ENCODE measurements around the gene MCM5.

DNA sequence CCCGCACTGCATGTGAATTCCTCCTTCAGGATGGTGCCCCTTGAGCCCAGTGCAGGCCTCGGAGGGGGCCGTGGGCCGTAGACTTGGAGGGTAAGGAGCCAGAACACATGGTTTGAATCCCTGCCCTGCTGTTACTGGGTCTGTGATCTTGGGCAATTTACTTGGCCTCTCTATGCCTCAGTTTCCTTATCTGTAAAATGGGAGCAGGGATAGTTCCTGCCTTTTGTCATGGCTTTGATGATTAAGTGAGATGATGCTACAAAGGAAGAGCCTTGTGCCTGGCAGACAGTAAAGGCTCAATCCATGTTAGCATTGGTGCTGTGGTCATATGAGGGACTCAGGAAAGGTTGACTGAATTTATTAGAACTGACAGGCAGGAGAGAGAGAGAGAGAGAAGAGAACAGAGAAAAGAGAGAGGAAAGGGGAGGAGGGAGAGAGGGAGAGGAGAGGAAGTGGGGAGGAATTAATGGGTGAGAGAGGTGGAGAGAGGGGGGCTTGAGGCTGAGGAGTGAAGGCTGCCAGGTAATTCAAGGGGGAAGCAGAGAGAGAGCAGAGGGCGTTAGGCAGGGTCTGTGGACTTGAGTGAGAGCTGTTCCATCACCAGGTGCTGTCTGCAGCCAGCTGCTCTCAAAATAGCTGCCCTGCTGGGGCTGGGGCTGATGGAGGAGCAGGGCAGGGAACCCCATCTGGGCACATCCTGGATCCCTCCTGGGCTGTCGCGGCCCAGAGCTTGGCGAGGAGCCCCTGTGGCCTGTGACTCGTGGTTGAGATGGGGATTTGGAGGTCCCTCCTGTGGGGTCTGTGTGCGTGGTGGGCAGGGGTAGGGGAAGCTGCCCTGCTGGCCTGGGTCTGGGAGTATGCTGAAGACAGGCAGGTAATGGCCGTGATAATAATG lies 44.1 kb downstream of the MCM5 start:
- TF ChIP-seq, protein P1, sequence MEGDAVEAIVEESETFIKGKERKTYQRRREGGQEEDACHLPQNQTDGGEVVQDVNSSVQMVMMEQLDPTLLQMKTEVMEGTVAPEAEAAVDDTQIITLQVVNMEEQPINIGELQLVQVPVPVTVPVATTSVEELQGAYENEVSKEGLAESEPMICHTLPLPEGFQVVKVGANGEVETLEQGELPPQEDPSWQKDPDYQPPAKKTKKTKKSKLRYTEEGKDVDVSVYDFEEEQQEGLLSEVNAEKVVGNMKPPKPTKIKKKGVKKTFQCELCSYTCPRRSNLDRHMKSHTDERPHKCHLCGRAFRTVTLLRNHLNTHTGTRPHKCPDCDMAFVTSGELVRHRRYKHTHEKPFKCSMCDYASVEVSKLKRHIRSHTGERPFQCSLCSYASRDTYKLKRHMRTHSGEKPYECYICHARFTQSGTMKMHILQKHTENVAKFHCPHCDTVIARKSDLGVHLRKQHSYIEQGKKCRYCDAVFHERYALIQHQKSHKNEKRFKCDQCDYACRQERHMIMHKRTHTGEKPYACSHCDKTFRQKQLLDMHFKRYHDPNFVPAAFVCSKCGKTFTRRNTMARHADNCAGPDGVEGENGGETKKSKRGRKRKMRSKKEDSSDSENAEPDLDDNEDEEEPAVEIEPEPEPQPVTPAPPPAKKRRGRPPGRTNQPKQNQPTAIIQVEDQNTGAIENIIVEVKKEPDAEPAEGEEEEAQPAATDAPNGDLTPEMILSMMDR (IDR thresholded peaks at IDR 0.05; ENCODE audit: low read length) = no peak
- TF ChIP-seq EZH2 (optimal IDR thresholded peaks at IDR 0.05; ENCODE audit: low read depth, low read length) (no peak), EZH2phosphoT487 (IDR thresholded peaks at IDR 0.05; ENCODE audit: low read length) (no peak)
